ENCODE measurements around the gene DMD.

DMD gene

GRCh38 chrX:33032700-33033099 is 178.6 kb downstream of the DMD start:
- no peak for DNase-seq (ENCODE audit: low spot score)

- no peak for DNase-seq (ENCODE audit: low spot score)
Observed at GRCh38 chrX:33014949-33015348, 196.4 kb downstream of the DMD start.

- DNase-seq (ENCODE audit: low spot score), result no peak
Observed at GRCh38 chrX:33014086-33014485, 197.3 kb downstream of the DMD start.

- no peak for DNase-seq (ENCODE audit: low spot score)
Observed at GRCh38 chrX:33001107-33001506, 210.2 kb downstream of the DMD start.

GRCh38 chrX:32998776-32999175 is 212.6 kb downstream of the DMD start:
- DNase-seq (ENCODE audit: low spot score), result no peak

- DNase-seq (ENCODE audit: low spot score), result no peak
Observed at GRCh38 chrX:32995427-32995826, 215.9 kb downstream of the DMD start.

- no peak for DNase-seq (ENCODE audit: low spot score)
Observed at GRCh38 chrX:32987142-32987541, 224.2 kb downstream of the DMD start.

GRCh38 chrX:32985544-32985943 is 225.8 kb downstream of the DMD start:
- DNase-seq (ENCODE audit: low spot score), result peak; percentile 5

- no peak for DNase-seq (ENCODE audit: low spot score)
Observed at GRCh38 chrX:32966821-32967355, 244.5 kb downstream of the DMD start.

GRCh38 chrX:32954125-32954524 is 257.2 kb downstream of the DMD start:
- no peak for DNase-seq (ENCODE audit: low spot score)

GRCh38 chrX:32948130-32948529 is 263.2 kb downstream of the DMD start:
- DNase-seq (ENCODE audit: low spot score), result no peak

GRCh38 chrX:32937043-32937442 is 274.3 kb downstream of the DMD start:
- DNase-seq (ENCODE audit: low spot score), result no peak

- DNase-seq (ENCODE audit: low spot score), result no peak
Observed at GRCh38 chrX:32933548-32933947, 277.8 kb downstream of the DMD start.

- no peak for DNase-seq (ENCODE audit: low spot score)
Observed at GRCh38 chrX:32929040-32929439, 282.3 kb downstream of the DMD start.

GRCh38 chrX:32896088-32896487 is 315.3 kb downstream of the DMD start:
- peak; percentile 20 for DNase-seq (ENCODE audit: low spot score)

- no peak for DNase-seq (ENCODE audit: low spot score)
Observed at GRCh38 chrX:32894679-32895078, 316.7 kb downstream of the DMD start.

GRCh38 chrX:32893751-32894150 is 317.6 kb downstream of the DMD start:
- no peak for DNase-seq (ENCODE audit: low spot score)

- DNase-seq (ENCODE audit: low spot score), result no peak
Observed at GRCh38 chrX:32877592-32877991, 333.8 kb downstream of the DMD start.

GRCh38 chrX:32874839-32875238 is 336.5 kb downstream of the DMD start:
- DNase-seq (ENCODE audit: low spot score), result no peak

- no peak for DNase-seq (ENCODE audit: low spot score)
Observed at GRCh38 chrX:32873786-32874185, 337.6 kb downstream of the DMD start.

GRCh38 chrX:32871636-32872035 is 339.7 kb downstream of the DMD start:
- no peak for DNase-seq (ENCODE audit: low spot score)

GRCh38 chrX:32868524-32868895 is 342.8 kb downstream of the DMD start:
- no peak for DNase-seq (ENCODE audit: low spot score)

GRCh38 chrX:32867781-32868523 is 343.4 kb downstream of the DMD start:
- DNase-seq (ENCODE audit: low spot score), result no peak

GRCh38 chrX:32852203-32852602 is 359.1 kb downstream of the DMD start:
- DNase-seq (ENCODE audit: low spot score), result no peak
